RWPE2 (cell line): ENCODE results near the gene TSPAN5.

ENCODE experiments used
- ATAC-seq: fragments of 200-7000 bp; cut with Tn5 transposase; 3 replicates; pipeline ENCODE4 v1.9.1; 2021; ENCODE audit warnings: low read depth
- DNase-seq: peaks from one replicate; pipeline ENCODE4 v3.0.0-alpha.2; 2020; ENCODE audit warnings: low spot score
- H3K27ac ChIP-seq: fragments of 450-650 bp; 2 replicates; pipeline ENCODE4 v1.5.1; 2017; ENCODE audit warnings: mild to moderate bottlenecking; ENCODE audit not compliant: poor library complexity, severe bottlenecking
- H3K27me3 ChIP-seq: fragments of 250-450 bp; sonication (Bioruptor Pico); 2 replicates; pipeline ENCODE4 v1.5.1; 2021; ENCODE audit warnings: mild to moderate bottlenecking, moderate library complexity; ENCODE audit not compliant: insufficient read depth, poor library complexity, severe bottlenecking
- H3K36me3 ChIP-seq: fragments of 250-450 bp; sonication (Bioruptor Pico); 2 replicates; pipeline ENCODE4 v1.5.1; 2020; ENCODE audit warnings: low read depth, mild to moderate bottlenecking, moderate library complexity
- H3K4me1 ChIP-seq: fragments of 250-450 bp; sonication (Bioruptor Pico); 2 replicates; pipeline ENCODE4 v1.5.1; 2021; ENCODE audit warnings: mild to moderate bottlenecking, moderate library complexity; ENCODE audit not compliant: insufficient read depth, poor library complexity, severe bottlenecking
- H3K4me3 ChIP-seq: fragments of 250-450 bp; sonication (Bioruptor Pico); 2 replicates; pipeline ENCODE4 v1.5.1; 2021; ENCODE audit warnings: mild to moderate bottlenecking, moderate library complexity; ENCODE audit not compliant: severe bottlenecking
- H3K9me3 ChIP-seq: fragments of 250-450 bp; sonication (Bioruptor Pico); 2 replicates; pipeline ENCODE4 v1.5.1; 2021; ENCODE audit warnings: mild to moderate bottlenecking, moderate library complexity; ENCODE audit not compliant: severe bottlenecking
- TF ChIP-seq, protein P1 (sequence below): fragments of 450-650 bp; IDR thresholded peaks from one replicate; pipeline ENCODE4 v1.5.1; 2017; ENCODE audit warnings: mild to moderate bottlenecking, moderate library complexity; ENCODE audit not compliant: poor library complexity, severe bottlenecking

TSPAN5 gene

DNA sequence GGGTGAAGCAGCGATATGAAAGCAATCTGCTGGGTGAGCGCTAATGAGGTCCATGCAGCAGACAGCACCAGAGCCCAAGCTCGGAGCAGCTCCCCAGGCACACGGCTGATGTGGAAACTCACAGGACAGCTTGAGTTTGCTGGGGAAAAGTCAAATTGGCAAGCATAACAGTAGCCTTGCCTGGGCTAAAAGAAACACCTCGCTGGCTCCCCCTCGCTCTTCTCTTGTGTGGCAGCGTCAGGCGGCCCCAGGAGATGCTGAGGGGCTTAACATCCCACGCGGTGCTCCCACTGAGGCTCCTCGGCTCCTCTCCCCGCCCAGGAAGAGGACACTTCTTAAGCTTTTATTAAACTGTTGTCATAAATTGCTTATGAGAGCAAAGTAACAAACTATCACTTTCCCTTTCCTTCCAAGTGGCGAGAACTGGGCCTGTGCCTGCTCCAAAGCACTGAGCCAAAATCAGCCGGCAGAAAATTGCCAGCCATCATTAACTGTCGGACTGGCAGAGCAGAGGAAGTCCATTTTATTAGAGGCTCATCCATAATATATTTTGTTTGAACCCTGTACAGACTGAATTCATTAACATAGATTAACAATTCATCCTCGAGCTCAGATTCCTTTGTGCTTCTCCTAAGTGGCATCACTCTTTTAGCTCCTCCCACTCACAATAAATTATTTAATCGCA is 111.4 kb downstream of the TSPAN5 start:
- H3K27ac ChIP-seq, result peak overlapping the region; percentile 11
- ATAC-seq, result peak; percentile 51; the same call in 2 of the 3 replicates
- TF ChIP-seq, protein P1, sequence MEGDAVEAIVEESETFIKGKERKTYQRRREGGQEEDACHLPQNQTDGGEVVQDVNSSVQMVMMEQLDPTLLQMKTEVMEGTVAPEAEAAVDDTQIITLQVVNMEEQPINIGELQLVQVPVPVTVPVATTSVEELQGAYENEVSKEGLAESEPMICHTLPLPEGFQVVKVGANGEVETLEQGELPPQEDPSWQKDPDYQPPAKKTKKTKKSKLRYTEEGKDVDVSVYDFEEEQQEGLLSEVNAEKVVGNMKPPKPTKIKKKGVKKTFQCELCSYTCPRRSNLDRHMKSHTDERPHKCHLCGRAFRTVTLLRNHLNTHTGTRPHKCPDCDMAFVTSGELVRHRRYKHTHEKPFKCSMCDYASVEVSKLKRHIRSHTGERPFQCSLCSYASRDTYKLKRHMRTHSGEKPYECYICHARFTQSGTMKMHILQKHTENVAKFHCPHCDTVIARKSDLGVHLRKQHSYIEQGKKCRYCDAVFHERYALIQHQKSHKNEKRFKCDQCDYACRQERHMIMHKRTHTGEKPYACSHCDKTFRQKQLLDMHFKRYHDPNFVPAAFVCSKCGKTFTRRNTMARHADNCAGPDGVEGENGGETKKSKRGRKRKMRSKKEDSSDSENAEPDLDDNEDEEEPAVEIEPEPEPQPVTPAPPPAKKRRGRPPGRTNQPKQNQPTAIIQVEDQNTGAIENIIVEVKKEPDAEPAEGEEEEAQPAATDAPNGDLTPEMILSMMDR, result peak; percentile 6

DNA sequence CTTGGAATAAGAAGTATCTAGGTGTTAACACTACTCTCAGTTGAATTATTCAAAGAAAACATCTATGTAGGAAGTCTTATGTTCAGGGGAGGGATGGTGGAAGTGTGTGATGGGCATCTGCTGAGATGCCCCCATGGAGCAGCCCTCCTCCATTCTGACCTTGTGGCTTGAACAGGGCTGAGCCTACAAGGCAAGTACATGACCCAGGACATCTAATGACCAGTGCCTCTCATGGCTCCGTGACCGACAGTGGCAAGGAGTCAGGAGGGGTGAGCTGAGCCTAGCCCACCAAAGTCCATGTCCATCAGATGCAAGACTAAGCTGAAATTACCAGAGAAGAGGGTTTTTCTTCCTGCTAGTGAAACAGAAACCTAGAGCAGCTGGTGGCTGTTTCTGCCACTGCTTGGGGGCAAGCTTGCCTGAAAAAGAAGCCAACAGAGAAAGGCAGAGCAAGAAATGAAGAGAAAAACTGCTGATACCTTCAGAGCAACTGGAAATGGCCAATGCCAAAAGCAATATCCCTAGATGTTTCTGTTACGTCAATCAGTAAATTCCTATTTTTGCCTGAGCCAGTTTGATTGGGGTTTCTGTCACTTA is 113.5 kb downstream of the TSPAN5 start:
- Histone ChIP-seq H3K9me3 (peaks cover 1% of the 10 kb centered on the region), H3K4me1 (peaks cover 20% of the 10 kb centered on the region), H3K36me3 (peaks cover 3% of the 10 kb centered on the region; the same call in 1 of the 2 replicates), H3K4me3 (no peak overlapping the region), H3K27me3 (no peaks in the 10 kb centered on the region), H3K27ac (no peak overlapping the region)
- ATAC-seq (no peak), DNase-seq (no peak)
- TF ChIP-seq, protein P1, result no peak

More for the DNA sequence above, 111.4 kb downstream of the TSPAN5 start:
- Histone ChIP-seq H3K27me3 (no peaks in the 10 kb centered on the region), H3K9me3 (peaks cover 2% of the 10 kb centered on the region), H3K4me1 (peaks cover 8% of the 10 kb centered on the region), H3K4me3 (no peak overlapping the region), H3K36me3 (peaks cover 3% of the 10 kb centered on the region; the same call in 1 of the 2 replicates)
- no peak for DNase-seq

DNA sequence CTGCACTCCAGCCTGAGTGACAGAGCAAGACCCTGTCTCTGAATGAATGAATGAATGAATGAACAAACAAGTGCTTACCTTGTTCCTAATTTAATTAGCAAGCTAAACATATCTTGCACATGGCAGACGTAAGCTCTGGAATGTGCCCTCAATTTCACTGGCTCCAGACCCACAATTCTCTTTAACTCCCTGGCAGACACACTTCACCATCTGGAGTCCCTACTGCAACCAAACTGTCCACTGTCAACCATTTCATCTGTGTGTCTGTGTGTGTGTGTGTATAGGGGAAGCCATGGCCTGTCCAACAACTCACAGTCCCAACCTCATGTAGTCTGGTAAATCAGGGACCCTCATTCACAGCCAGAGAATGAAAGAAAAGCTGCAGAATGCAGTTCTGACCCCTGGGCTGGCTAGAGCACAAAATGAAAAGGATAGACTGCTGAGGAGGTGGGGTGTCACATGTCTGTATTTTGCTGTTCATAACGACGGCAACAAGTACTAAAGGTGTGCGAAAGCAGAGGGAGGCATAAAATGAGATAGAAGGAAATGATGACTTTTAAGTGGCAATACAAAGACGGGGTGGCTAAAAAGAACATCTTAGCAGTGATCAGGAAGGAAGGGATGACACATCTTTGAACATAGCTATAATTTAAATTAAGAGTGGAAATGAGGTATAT is 114.1 kb downstream of the TSPAN5 start:
- ATAC-seq (no peak), DNase-seq (no peak)
- no peak overlapping the region for H3K27ac ChIP-seq
- H3K4me1 ChIP-seq, result peaks cover 20% of the 10 kb centered on the region
- H3K27me3 ChIP-seq, result no peaks in the 10 kb centered on the region
- H3K4me3 ChIP-seq, result no peak overlapping the region
- TF ChIP-seq, protein P1, result no peak
- H3K9me3 ChIP-seq, result no peaks in the 10 kb centered on the region
- H3K36me3 ChIP-seq, result peaks cover 3% of the 10 kb centered on the region; the same call in 1 of the 2 replicates

DNA sequence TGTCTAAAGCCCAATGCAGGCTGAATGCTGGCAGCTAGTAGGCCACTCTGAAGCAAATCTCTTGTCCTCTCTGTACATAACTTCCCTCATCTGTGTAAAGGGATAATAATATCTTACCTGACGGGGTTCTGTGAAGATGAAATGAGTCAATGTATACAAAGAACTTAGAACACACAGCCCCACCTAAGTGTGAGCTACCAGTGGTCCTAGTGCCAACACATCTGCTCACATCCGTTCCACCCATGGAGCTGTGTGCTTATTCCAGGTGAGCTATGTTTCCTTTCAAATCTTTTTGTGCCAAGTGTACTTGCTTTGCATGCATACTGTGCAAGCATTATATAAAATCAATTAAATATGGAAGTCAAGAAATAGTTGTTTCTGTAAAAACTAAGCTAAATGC is 116.4 kb downstream of the TSPAN5 start:
- TF ChIP-seq, protein P1, result no peak
- no peak for DNase-seq
- peak; percentile 81 for ATAC-seq

More for the DNA sequence above, 116.4 kb downstream of the TSPAN5 start:
- Histone ChIP-seq H3K9me3 (no peaks in the 10 kb centered on the region), H3K4me3 (no peak overlapping the region), H3K27me3 (no peaks in the 10 kb centered on the region), H3K27ac (peak overlapping the region; percentile 58), H3K36me3 (peaks cover 3% of the 10 kb centered on the region; the same call in 1 of the 2 replicates), H3K4me1 (peaks cover 20% of the 10 kb centered on the region)
